GM21825 (cell line): ENCODE data around the gene DLGAP1.

Experiments
- ATAC-seq: cut with Tn5 transposase; IDR thresholded peaks from one replicate; pipeline ENCODE4 v1.9.1; 2021; ENCODE audit warnings: mild to moderate bottlenecking, moderate library complexity; ENCODE audit not compliant: unreplicated experiment

DLGAP1 gene

GRCh38 chr18:3960977-3961376, 494.1 kb downstream of the DLGAP1 start:
- no peak for ATAC-seq

- no peak for ATAC-seq
These were observed 495.0 kb downstream of the DLGAP1 start for GRCh38 chr18:3960142-3960541.

GRCh38 chr18:3952031-3952430, 503.1 kb downstream of the DLGAP1 start:
- ATAC-seq: no peak

GRCh38 chr18:3950668-3951404, 504.3 kb downstream of the DLGAP1 start:
- no peak for ATAC-seq

GRCh38 chr18:3948958-3949357, 506.1 kb downstream of the DLGAP1 start:
- ATAC-seq: no peak

GRCh38 chr18:3947383-3947782, 507.7 kb downstream of the DLGAP1 start:
- no peak for ATAC-seq

GRCh38 chr18:3935305-3935704, 519.8 kb downstream of the DLGAP1 start:
- no peak for ATAC-seq

- no peak for ATAC-seq
These were observed 522.8 kb downstream of the DLGAP1 start for GRCh38 chr18:3932276-3932675.

GRCh38 chr18:3931542-3932112, 523.5 kb downstream of the DLGAP1 start:
- no peak for ATAC-seq

- no peak for ATAC-seq
These were observed 524.1 kb downstream of the DLGAP1 start for GRCh38 chr18:3931013-3931315.

- ATAC-seq: no peak
These were observed 524.7 kb downstream of the DLGAP1 start for GRCh38 chr18:3930126-3931012.

GRCh38 chr18:3924455-3924854, 530.7 kb downstream of the DLGAP1 start:
- ATAC-seq: no peak

GRCh38 chr18:3923750-3924149, 531.4 kb downstream of the DLGAP1 start:
- no peak for ATAC-seq

- no peak for ATAC-seq
These were observed 533.3 kb downstream of the DLGAP1 start for GRCh38 chr18:3921826-3922225.

GRCh38 chr18:3920832-3921231, 534.3 kb downstream of the DLGAP1 start:
- ATAC-seq: no peak

- no peak for ATAC-seq
These were observed 535.6 kb downstream of the DLGAP1 start for GRCh38 chr18:3919396-3920061.

GRCh38 chr18:3916082-3916481, 539.0 kb downstream of the DLGAP1 start:
- ATAC-seq: no peak

- ATAC-seq: no peak
These were observed 540.1 kb downstream of the DLGAP1 start for GRCh38 chr18:3914833-3915610.

GRCh38 chr18:3914109-3914508, 541.0 kb downstream of the DLGAP1 start:
- ATAC-seq: no peak

GRCh38 chr18:3912705-3913104, 542.4 kb downstream of the DLGAP1 start:
- ATAC-seq: no peak

- ATAC-seq: no peak
These were observed 543.7 kb downstream of the DLGAP1 start for GRCh38 chr18:3911413-3911812.
